H1 (cell line): ENCODE results near the gene CLDN16.

Experiments used
- CTCF ChIP-seq, 3 experiments: IDR thresholded peaks; 1 replicate in 2 of 3; 2 replicates in 1 of 3; pipeline versions ENCODE4 v1.5.1 to v1.6.1; 2011; ENCODE audit warnings: low read length in 3 of 3, mild to moderate bottlenecking in 3 of 3, inconsistent platforms in 2 of 3, low read depth in 1 of 3, moderate library complexity in 1 of 3; ENCODE audit not compliant: insufficient read depth in 1 of 3; ENCODE audit errors: control extremely low read depth in 1 of 3
- E2F6 ChIP-seq: IDR thresholded peaks from 2 replicates; pipeline ENCODE4 v1.6.1; 2012; ENCODE audit warnings: inconsistent platforms
- EZH2 ChIP-seq: fragments of 200-600 bp; sonication (generic); IDR thresholded peaks from 2 replicates; pipeline ENCODE4 v1.7.1; 2012; ENCODE audit warnings: low read depth, mild to moderate bottlenecking, moderate library complexity, low read length, inconsistent platforms; ENCODE audit not compliant: severe bottlenecking
- POLR2A ChIP-seq, 2 experiments: IDR thresholded peaks; 1 replicate in 1 of 2; 2 replicates in 1 of 2; pipeline ENCODE4 v1.6.1; 2011; ENCODE audit warnings: low read depth in 2 of 2, low read length in 2 of 2, mild to moderate bottlenecking in 2 of 2; ENCODE audit errors: control extremely low read depth in 1 of 2
- SUZ12 ChIP-seq: fragments of 200-600 bp; sonication (generic); IDR thresholded peaks from 2 replicates; pipeline ENCODE4 v1.6.1; 2012; ENCODE audit warnings: mild to moderate bottlenecking, inconsistent platforms, low read length, moderate library complexity, mixed read lengths
- TBP ChIP-seq: IDR thresholded peaks from 2 replicates; pipeline ENCODE4 v1.6.1; 2011; ENCODE audit warnings: low read depth, low read length, improper control_type of control experiment

- TF ChIP-seq E2F6 = no peak
- TF ChIP-seq CTCF (IDR thresholded peaks at IDR 0.05; ENCODE audit: control extremely low read depth in 1 of 3, insufficient read depth in 1 of 3, low read depth in 1 of 3, low read length in 3 of 3) = no peak
- no peak for TF ChIP-seq EZH2
- no peak for TF ChIP-seq SUZ12
- no peak for TF ChIP-seq TBP
- TF ChIP-seq POLR2A (IDR thresholded peaks at IDR 0.05; ENCODE audit: control extremely low read depth in 1 of 2, low read depth in 2 of 2, low read length in 2 of 2) = no peak
Observed at GRCh38 chr3:190380184-190380583, 7.8 kb upstream of the CLDN16 start.
